T-helper 1 cell treated with Interleukin-12 subunit alpha and Interleukin-12 subunit beta and Interleukin-4 antibody, amounts not matched to agents 30 ng/mL and 1 ng/mL, for 36 hours (primary cell): ENCODE measurements around the gene FAM171A1. TPM values are rescaled to one million over a fixed set of nuclear protein-coding genes. Genes with fewer than 3 reads are reported as not detected.

Experiments
- intact Hi-C: fragments of 100-400 bp; cut with micrococcal nuclease; formaldehyde crosslinking; loops from one replicate; pipeline ENCODE4 v1.15.1; 2024
- total RNA-seq: library from RNA; stranded (reverse); gene quantifications from 2 replicates; pipeline ENCODE4 v1.2.3, GENCODE V29; 2022

FAM171A1 gene
- total RNA-seq, 1 donor from 2014 or later = 1.6 TPM

GRCh38 chr10:15253951-15254807, 116.9 kb downstream of the FAM171A1 start:
- intact Hi-C loops = loop anchor here (2.0 kb wide), 2 partner anchors 45 to 85 kb away; partner anchors contain the start of gene NMT2

GRCh38 chr10:15252396-15252795, 118.7 kb downstream of the FAM171A1 start:
- intact Hi-C loops = no loop called here

DNA sequence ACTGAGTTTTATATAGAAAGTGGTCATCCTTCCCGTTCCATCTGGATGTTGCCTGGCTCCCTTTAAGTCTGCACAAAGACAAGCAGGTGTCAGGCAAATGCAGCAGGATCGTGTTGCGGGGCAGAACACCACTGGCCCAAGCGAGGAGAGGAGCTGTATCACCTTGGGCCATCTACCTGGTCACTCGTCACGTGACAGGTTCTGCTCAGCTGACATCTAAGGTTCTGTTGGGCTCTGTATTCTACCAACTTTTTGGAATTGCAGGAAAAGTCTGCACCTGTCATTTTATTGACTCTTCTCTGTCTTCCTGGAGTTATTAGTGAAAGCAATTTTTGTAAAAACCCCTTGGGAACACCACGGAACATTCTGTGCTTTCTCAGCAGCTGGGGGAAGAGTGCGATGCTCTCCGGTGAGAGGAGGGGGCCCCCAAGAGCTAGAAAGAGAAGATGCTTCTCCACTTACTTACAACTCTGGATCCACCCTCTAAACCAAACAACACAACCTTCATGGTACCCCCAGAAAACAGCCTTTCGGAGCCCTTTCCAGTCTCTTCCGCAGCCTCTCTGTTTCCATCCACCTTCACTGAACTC, 119.2 kb downstream of the FAM171A1 start:
- intact Hi-C loops = no loop called here

DNA sequence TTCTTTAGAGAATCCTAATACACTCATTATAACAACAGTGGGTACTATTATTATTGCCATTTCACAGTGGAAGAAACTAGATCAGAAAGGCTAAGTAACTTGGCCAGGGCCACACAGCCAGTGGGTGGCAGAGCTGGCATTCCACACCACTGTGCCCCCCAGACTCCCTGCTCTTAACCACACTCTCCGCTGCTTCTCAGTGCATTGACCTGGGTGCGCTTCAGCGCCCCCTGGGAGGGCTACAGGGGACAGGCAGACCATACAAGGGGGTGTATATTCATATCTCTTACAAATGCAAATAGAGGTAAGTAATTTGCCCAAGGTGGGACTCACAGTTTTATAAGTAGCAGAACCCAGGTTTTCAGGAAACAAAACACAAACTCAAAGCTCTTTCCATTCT, 125.6 kb downstream of the FAM171A1 start:
- intact Hi-C loops = no loop called here

GRCh38 chr10:15244635-15245197, 126.4 kb downstream of the FAM171A1 start:
- intact Hi-C loops = no loop called here

DNA sequence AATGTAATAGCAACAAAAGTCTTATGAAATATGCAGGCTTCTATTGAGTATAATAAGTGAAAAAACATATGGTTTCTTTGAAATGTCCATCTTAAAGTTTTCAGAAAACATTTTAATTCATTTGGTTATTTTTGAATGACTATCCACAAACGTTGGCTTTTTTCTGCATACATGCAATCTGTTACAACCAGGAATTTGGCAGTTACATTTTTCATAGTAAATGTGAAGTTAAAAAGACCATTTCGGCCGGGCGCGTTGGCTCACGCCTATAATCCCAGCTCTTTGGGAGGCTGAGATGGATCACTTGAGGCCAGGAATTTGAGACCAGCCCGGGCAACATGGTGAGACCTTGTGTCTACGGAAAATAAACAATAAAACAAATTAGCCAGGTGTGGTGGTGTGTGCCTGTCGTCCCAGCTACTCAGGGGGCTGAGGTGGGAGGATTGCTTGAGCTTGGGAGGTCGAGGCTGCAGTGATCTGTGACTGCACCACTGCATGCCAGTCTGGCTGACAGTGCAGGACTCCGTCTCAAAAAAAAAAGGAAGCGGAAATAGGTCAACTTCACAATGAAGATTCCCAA, 128.7 kb downstream of the FAM171A1 start:
- intact Hi-C loops = no loop called here

GRCh38 chr10:15241306-15241705, 129.8 kb downstream of the FAM171A1 start:
- intact Hi-C loops = no loop called here

DNA sequence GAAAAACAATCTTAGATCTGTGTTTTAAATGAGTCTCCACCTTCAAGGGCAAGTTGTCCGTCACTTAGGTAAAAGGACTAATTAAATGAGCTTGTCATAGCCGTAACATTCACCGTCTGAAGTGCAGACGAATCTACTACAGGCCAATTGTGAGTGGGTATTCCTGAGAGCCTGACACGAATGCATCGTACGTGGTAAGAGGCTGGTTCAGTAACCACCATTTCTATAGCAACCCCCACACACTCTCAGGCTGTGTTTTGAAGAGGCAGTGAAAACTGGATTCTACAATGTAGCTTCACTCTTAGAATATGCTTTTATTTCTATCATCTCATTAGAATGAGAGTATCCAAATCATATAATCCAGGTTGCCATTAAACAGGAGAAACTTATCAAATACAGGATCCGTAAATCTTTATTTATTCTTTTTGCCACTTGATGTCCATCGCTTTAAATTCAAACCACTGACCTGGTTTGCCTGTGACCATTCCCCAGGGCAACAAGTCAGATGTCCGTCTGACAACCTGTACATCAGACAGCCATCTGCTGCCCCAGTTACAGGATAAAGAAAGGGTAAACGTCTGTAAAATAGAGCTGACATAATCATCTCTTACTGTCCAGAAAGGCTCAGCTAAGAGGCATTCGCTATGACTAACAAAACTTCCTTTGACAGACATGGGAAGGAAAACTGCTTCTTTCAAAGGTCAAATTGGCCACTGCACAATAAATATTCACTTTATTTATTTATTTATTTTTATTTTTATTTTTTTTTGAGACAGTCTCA, 132.3 kb downstream of the FAM171A1 start:
- intact Hi-C loops = no loop called here

DNA sequence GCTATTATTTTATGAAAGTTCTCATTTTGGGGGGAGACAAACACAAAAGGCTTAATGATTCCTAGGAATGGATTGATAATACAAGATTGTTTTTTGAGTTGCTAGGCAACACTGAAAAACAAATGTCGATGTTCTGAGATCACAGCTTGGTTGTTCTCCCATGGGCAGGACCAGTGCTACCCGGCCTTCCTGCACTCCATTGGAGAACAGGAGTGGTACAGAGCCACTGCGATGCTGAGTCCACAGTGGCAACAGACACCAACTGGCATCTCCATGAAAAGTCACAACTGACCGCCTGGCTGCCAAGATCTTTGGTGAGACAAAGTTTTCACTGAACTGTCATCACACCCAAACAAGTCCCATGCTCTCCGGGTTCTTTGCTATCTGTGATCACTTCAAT, 133.7 kb downstream of the FAM171A1 start:
- intact Hi-C loops = no loop called here

- intact Hi-C loops = no loop called here
Measured at GRCh38 chr10:15236340-15236739, 134.7 kb downstream of the FAM171A1 start.

GRCh38 chr10:15232279-15232678, 138.8 kb downstream of the FAM171A1 start:
- intact Hi-C loops = no loop called here

DNA sequence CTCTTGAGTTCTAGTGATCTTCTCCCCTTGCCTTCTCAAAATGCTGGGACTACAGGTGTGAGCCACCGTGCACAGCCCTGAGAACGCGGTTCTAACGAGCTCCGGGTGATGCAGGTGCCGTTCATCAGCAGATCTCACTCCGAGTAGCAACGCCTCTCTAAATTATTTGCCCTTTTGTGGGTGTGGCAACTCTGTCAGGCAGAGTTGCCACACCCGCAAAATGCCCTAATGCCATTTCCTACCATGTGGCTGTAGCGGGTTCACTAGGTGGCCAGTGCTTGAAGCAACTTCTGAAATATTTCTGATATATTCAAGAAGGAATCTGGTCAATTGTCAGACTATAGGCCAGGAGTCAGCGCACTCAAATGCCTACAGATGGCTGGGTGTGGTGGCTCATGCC, 139.7 kb downstream of the FAM171A1 start:
- intact Hi-C loops = no loop called here

DNA sequence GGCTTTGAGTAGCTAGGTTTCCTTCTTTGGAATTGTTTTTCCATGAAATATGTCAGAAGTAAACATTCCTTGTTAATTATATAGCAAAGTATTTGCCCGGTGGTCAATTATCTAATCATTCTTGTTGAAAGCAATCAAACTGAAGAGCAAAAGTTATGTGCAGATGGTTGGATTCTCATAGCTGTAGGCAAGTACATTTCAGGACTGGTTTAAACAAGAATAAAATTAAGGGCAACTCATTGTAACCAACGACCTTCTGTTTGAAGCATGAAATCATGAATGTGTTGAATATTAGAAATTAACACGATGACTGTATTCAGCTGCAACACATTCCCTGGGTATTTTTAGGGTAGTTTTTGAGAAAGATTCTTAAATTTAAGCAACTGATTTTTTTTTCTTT, 140.8 kb downstream of the FAM171A1 start:
- intact Hi-C loops = no loop called here

DNA sequence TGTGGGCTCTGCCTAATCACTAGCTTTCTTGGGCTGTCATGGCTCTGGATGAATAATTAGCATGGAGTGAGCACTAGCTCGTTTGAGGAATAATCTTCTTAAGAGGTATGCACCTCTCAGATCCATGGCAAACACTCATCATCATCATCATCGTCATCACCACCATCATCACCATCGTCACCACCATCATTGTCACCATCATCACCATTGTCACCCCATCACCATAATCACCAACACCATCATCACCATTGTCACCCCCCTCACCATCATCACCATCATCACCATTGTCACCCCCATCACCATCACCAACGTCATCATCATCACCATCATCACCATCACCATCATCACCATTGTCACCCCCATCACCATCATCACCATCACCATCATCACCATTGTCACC, 141.8 kb downstream of the FAM171A1 start:
- intact Hi-C loops = no loop called here

GRCh38 chr10:15228426-15228825, 142.7 kb downstream of the FAM171A1 start:
- intact Hi-C loops = no loop called here

DNA sequence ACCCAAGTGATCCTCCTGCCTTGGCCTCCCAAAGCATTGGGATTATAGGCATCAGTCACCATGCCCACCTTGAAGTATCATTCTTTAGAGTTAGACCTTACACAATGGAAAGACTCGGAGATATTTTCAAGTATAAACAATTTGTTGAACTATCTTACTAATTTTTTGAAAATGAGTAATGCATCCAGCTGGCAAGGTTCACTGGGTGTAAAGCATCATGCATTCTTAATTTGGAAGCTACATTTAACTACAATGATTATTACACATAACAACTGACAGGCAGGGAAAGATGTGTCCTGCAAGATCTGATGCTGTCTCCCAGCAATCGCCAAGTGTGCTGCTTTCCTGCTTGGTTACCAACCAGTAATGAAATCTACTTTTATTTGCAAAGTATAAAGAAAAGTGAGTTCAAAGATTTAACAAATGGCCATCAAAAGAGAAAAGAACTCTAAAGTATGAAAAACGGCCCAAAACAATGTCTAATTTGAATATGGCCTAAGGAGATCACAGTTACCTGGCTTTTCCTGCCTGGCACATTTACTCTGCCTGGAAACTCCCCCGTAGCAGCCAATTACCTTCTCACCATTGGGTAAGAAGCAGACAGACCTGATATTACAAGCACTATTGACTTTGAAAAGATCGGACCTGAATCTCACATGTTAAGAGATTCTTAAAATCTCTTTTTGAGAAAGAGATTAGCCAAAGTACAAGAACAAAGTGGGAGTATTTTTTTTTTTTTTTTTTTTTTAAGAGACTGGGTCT, 143.3 kb downstream of the FAM171A1 start:
- intact Hi-C loops = no loop called here

DNA sequence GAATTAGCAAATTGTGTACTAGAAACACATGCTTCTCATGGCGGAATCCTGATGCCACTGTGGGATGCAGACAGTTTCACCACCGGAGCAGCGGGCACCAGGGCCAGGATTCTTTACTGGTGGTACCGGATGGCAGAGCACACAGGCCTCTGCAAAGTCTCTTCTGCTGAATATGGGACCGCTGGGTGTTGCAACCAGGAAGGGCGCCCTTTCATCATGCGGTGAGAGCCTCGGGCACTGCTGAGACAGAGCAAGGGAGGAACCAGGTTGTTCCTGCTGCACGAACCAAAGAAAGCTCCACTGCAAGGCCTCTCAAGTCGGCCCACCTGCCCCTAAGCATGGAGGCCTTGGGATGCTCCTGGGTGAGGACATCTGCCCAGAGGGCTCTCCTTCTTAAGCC, 145.6 kb downstream of the FAM171A1 start:
- intact Hi-C loops = no loop called here

- intact Hi-C loops = no loop called here
Measured at GRCh38 chr10:15224948-15225347, 146.1 kb downstream of the FAM171A1 start.

GRCh38 chr10:15223174-15223573, 147.9 kb downstream of the FAM171A1 start:
- intact Hi-C loops = no loop called here

GRCh38 chr10:15222511-15222910, 148.6 kb downstream of the FAM171A1 start:
- intact Hi-C loops = no loop called here

GRCh38 chr10:15220445-15220844, 150.6 kb downstream of the FAM171A1 start:
- intact Hi-C loops = no loop called here
